C4-2B (cell line): Measurements from ENCODE around the gene UBE2Z.
A peak's percentile ranks its signal among the peaks of the same experiment; 100 is the strongest.

Source experiments
- CTCF ChIP-seq: fragments of 450-650 bp; conservative IDR thresholded peaks from 2 replicates; pipeline ENCODE4 v1.5.1; 2017; ENCODE audit warnings: mild to moderate bottlenecking
- ZFX ChIP-seq: fragments of 450-650 bp; IDR thresholded peaks from 2 replicates; pipeline ENCODE4 v1.6.1; 2017

- no peak for TF ChIP-seq CTCF
- peak; percentile 10; the same call in 1 of the 2 replicates for TF ChIP-seq ZFX
Observed at GRCh38 chr17:48892940-48893645, 15.1 kb upstream of the UBE2Z start.
